ENCODE measurements around the gene APPBP2.
"Not testable (repeated sequence)": the region's sequence is repeated elsewhere in the genome, so short reads cannot be mapped to it uniquely, and the experiment has no call there.

Gene APPBP2

DNA sequence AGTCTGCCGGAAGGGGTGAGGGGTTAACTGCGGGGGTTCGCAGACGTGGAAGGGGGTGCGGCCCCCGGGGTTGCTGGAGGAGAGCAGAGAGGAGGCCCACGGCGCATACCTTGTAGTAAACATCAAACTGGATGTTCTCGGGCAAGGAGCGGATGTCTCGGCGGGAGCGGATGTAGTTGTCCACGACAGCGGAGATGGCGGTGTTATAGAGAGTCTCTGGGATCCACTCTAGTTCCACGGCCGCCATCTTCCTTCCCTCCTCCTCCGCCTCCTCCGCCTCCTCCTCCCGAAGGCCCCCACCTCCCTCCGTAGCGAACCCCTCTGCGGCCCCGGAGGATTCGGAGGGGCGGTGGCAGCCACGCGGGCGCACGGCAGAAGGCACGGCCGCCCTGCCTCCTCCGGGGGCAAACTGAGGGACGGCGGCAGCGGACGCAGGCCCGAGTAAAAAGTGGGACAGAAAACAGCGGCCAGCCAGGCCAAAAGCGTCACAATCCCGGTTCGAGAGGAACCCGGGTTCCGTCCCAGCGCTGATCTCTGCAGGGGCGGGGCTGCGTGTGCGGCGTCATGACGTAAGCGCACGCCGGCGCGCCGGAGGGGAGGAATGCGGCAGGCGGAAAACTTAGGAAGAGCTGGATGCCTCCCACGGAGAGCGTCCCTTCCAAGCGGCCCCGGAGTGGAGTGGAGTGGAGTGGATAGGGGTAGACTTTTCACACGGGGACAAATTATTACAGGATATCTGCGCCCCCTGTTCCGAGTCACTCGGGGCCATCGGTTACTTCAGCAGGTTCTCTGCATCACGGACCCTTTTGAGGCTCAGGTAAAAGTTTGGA, at the start of gene APPBP2:
Gene APPBP2 (minus strand): TSS at position 558 of the 830 bp plus-strand sequence. CDS start 311 bp downstream, at position 247.
- DNase-seq (ENCODE audit: low spot score): peak; percentile 71

GRCh38 chr17:60573236-60574051, 47.4 kb upstream of the APPBP2 start:
- DNase-seq (ENCODE audit: low spot score): peak; percentile 63

DNA sequence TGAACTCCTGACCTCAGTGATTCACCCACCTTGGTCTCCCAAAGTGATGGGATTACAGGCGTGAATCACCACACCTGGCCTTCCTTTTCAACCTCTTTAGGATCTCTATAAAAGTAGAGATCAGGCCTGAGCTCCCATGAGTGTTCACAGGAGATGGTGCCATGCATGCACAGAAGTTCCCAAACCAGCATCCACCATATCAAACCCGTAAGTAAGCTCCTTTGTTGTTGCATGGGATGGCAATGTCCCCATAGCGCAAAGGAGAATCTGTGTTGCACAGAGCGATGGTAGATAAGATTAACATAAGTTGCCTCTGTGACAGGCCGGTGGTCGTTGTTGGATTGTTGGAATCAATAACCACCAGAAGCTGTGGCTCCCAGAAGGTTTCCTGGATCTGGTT, 39.2 kb upstream of the APPBP2 start:
- DNase-seq (ENCODE audit: low spot score): no peak

GRCh38 chr17:60563743-60564142, 37.7 kb upstream of the APPBP2 start:
- no peak for DNase-seq (ENCODE audit: low spot score)

- no peak for DNase-seq (ENCODE audit: low spot score)
These were observed 36.4 kb upstream of the APPBP2 start for GRCh38 chr17:60562421-60562820.

DNA sequence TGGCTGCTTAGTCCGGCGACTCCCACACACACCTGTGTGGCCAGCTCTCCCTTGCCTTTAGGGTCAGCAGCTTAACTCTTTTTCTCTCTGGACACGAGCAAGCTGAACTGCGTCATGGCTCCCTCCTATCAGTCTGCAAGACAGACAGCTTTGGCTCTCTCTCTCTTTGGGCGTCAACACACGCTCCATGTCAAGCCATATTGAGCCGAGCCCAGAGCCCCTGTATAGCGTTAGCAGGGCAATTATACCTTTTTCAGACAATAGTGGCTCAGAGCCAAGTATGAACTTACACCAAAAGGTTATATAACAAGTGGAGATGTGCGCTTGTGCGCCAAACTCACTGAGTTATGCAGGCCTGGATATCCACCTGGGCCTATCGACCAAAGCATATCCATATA, 34.8 kb upstream of the APPBP2 start:
- no peak for DNase-seq (ENCODE audit: low spot score)

DNA sequence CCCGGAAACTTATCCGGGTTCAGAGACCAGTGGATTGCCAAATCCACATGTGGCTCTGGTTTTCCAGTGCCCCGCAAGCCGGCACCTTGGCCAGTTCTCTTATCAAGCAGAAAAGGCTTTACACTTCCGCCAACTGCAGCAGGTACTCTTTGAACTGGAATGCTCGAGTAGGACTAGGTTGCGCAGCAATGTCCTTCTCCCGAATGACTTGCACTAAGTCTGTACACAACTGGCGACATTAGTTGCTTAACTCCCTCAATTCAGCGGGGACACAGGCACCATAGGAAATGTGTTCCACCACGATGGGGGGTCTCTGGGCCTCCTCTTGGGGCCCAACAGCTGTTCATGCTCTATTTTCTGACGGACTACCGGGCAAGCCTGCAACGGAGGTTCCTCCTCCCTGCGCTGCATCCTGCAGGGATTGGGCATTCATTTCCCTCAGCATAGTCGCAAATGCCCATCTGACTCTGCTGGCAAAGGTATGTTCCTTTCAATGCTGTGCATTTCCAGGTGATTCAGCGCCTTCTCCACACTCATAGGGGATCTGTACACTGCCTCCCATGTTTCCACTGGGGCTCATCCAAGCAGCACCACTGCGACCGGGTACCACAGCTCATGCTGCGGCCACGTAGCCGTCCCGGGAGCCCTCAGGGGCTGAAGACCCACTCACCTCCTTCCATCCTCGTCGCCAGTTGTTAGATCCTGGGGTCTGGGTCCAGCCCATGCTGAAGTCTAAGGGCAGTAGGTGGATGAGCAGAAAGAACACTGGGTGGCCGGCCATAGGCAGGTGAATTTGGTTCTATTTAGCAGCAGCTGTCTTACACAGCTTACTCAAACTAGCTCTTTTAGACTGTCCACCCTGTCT, 34.2 kb upstream of the APPBP2 start:
- no peak for DNase-seq (ENCODE audit: low spot score)

DNA sequence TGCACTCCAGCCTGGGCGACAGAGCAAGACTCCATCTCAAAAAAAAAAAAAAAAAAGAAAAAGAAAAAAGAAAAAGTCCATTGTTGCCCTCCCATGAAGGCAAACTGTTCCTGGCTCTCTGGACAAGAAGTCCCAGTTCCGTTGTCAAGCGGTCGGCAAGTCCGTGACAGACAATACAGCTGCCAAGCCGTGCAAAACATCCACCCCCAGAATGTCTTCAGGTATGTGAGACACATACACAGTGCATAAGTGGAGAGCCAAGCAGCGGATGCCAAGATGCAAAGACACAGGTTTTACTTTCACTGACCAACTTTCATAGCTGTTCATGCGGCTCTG, 33.6 kb upstream of the APPBP2 start:
- no peak for DNase-seq (ENCODE audit: low spot score)

DNA sequence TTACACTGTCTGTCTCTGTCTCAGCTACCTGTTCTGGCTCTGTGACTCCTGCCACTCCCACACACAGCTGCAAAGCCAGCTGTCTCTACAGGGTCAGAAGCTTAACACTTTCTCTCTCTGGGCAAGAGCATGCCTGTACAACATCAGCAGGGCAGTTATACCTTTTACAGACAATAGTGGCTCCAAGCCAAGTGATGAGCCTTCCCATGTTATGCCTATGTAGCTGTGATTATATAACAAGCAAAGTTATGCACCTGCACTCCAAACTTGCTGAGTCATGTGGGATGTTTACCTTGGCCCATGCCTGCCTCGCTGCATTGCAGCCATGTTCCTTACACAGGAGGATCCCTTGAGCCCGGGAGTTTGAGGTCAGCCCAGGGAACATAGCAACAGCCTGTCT, 31.8 kb upstream of the APPBP2 start:
- DNase-seq (ENCODE audit: low spot score): no peak

GRCh38 chr17:60555786-60556185, 29.7 kb upstream of the APPBP2 start:
- DNase-seq (ENCODE audit: low spot score): no peak

- no peak for DNase-seq (ENCODE audit: low spot score)
These were observed 28.3 kb upstream of the APPBP2 start for GRCh38 chr17:60554377-60554788.

GRCh38 chr17:60552255-60552654, 26.2 kb upstream of the APPBP2 start:
- not testable (repeated sequence) for DNase-seq (ENCODE audit: low spot score)

- DNase-seq (ENCODE audit: low spot score): no peak
These were observed 22.9 kb upstream of the APPBP2 start for GRCh38 chr17:60548990-60549389.

GRCh38 chr17:60545465-60546191, 19.6 kb upstream of the APPBP2 start:
- DNase-seq (ENCODE audit: low spot score): no peak

DNA sequence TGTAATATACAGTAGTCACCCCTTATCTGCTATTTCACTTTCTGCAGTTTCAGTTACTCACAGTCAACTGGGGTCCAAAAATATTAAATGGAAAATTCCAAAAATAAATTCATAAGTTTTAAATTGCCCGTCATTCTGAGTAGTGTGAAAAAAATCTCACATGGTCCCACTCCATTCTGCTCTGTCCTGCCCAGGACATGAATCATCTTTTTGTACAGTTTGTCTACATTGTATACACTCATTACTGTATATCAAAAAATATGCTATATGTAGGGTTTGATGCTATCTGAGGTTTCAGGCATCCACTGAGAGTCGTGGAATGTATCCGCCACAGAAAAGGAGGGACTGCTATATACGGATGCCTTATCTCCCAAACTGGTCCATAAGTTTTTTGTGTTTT, 16.0 kb upstream of the APPBP2 start:
- peak; percentile 25 for DNase-seq (ENCODE audit: low spot score)

GRCh38 chr17:60540460-60540859, 14.4 kb upstream of the APPBP2 start:
- no peak for DNase-seq (ENCODE audit: low spot score)

- no peak for DNase-seq (ENCODE audit: low spot score)
These were observed 13.8 kb upstream of the APPBP2 start for GRCh38 chr17:60539807-60540206.

GRCh38 chr17:60538726-60539125, 12.7 kb upstream of the APPBP2 start:
- no peak for DNase-seq (ENCODE audit: low spot score)

- no peak for DNase-seq (ENCODE audit: low spot score)
These were observed 9.6 kb upstream of the APPBP2 start for GRCh38 chr17:60535382-60536279.

- DNase-seq (ENCODE audit: low spot score): no peak
These were observed 8.6 kb upstream of the APPBP2 start for GRCh38 chr17:60534613-60535157.
